Cerebellar cortex (tissue), 1 donor: ENCODE data around the gene MYL11.

Experiments
- DNase-seq: peaks from one replicate; pipeline ENCODE4 v3.0.0-alpha.2; 2015; ENCODE audit warnings: low spot score

MYL11 gene

GRCh38 chr16:30354423-30355143 is 20.0 kb upstream of the MYL11 start:
- no peak for DNase-seq

- peak; percentile 100 for DNase-seq
These were observed 19.3 kb upstream of the MYL11 start, which contains the start of gene CD2BP2 for GRCh38 chr16:30355144-30355953. Gene CD2BP2, minus strand, starts transcription at chr16:30355308. Its CDS starts 627 bp downstream, at chr16:30354681.

GRCh38 chr16:30355954-30356308 is 18.7 kb upstream of the MYL11 start:
- no peak for DNase-seq

GRCh38 chr16:30356401-30357084 is 18.1 kb upstream of the MYL11 start:
- DNase-seq = no peak

- DNase-seq = peak; percentile 44
These were observed 17.4 kb upstream of the MYL11 start for GRCh38 chr16:30357085-30357714.

GRCh38 chr16:30357715-30358576 is 16.7 kb upstream of the MYL11 start:
- no peak for DNase-seq

GRCh38 chr16:30358577-30358936 is 16.0 kb upstream of the MYL11 start:
- no peak for DNase-seq

- DNase-seq = no peak
These were observed 15.4 kb upstream of the MYL11 start for GRCh38 chr16:30358990-30359870.

GRCh38 chr16:30359871-30360170 is 14.8 kb upstream of the MYL11 start:
- DNase-seq = no peak

- no peak for DNase-seq
These were observed 13.4 kb upstream of the MYL11 start for GRCh38 chr16:30361180-30361579.

GRCh38 chr16:30365200-30365599 is 9.4 kb upstream of the MYL11 start:
- no peak for DNase-seq

GRCh38 chr16:30366511-30366910 is 8.1 kb upstream of the MYL11 start:
- DNase-seq = no peak

- no peak for DNase-seq
These were observed 7.1 kb upstream of the MYL11 start for GRCh38 chr16:30367349-30368009.

- no peak for DNase-seq
These were observed 6.3 kb upstream of the MYL11 start for GRCh38 chr16:30368122-30368791.

- no peak for DNase-seq
These were observed 5.9 kb upstream of the MYL11 start for GRCh38 chr16:30368792-30369090.

- no peak for DNase-seq
These were observed 5.3 kb upstream of the MYL11 start for GRCh38 chr16:30369091-30369937.

GRCh38 chr16:30369938-30370455 is 4.6 kb upstream of the MYL11 start:
- no peak for DNase-seq

GRCh38 chr16:30370456-30371247 is 4.0 kb upstream of the MYL11 start, which contains the start of gene TBC1D10B:
Gene TBC1D10B, minus strand, starts transcription at chr16:30370494. Its CDS starts 311 bp downstream, at chr16:30370183.
- DNase-seq = peak; percentile 100
